ENCODE measurements around the gene DCAF8L2.

The DCAF8L2 gene

DNA sequence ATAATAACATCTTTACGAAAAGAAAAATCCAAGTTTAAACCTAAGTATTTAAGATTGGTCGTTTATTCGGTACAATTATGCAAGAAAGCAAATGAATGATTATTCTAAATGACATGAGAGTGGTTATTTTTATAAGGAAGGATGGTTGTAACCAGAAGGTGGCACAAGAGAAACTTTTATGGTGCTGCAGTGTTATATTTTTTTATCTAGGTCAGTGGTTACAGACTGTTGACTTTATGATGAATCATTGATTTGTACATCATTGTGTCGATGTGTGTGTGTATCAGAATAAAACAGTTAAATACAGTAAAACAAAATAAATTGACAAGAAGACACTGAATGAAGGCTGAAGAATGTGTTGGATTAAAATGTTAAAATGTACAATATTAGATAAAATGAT is 9.8 kb downstream of the DCAF8L2 start:
- TF ChIP-seq SUZ12 (IDR thresholded peaks at IDR 0.05) (no peak), CTBP1 (IDR thresholded peaks at IDR 0.05; ENCODE audit: borderline replicate concordance) (no peak), L3MBTL2 (conservative IDR thresholded peaks at IDR 0.05) (no peak), NFRKB (IDR thresholded peaks at IDR 0.05) (no peak), TARDBP (IDR thresholded peaks at IDR 0.05) (no peak), LEF1 (IDR thresholded peaks at IDR 0.05; ENCODE audit: borderline replicate concordance) (no peak)
- POLR2A ChIA-PET = no interaction called here
- DNase-seq (ENCODE audit: extremely low spot score) = no peak
- CTCF ChIA-PET = no interaction called here

DNA sequence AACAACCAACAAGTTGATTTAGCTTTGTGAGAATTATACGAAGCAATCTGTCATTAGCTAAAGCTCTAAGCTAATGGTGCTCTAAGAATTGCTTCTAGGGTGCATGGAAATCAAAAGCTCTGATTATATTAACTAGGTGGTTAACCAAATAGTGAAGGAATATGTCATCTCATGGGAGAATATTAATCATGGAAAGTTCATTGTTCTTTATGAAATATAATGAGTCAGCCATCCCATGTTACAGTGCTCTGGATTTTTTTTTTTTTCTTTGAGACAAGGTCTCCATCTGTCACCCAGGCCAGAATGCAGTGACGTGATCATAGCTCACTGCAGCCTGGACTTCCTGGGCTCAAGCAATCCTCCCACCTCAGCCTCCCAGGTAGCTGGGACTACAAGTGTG is 10.5 kb downstream of the DCAF8L2 start:
- POLR2A ChIA-PET = interaction anchor here (0.7 kb wide), 1 partner anchor 486 kb away, joined by 3 read pairs; no protein-coding TSS in a partner anchor
- CTCF ChIA-PET = no interaction called here
- DNase-seq (ENCODE audit: extremely low spot score) = no peak
- TF ChIP-seq SUZ12 (IDR thresholded peaks at IDR 0.05) = no peak

DNA sequence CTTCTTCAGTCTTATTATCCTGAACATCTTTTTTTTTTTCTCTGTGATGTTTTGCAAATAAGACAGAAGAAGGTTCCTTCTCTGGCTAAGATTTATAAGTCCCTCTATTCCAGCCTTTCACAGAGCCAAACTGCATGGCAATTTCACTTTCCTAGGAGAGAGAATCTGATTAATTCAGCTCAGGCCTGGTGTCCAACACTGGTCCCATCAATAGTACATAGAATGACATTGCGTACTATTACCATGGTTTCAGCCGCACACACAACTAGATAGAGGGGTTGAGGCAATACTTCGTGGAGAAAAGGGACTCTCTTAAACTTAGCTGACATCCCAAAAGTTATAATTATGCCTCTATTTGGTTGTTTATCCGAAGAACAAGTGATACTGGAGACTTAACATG is 18.5 kb downstream of the DCAF8L2 start:
- DNase-seq (ENCODE audit: extremely low spot score) = no peak
- TF ChIP-seq NFRKB (IDR thresholded peaks at IDR 0.05) = no peak
- ChIA-PET POLR2A (no interaction called here), CTCF (no interaction called here)

DNA sequence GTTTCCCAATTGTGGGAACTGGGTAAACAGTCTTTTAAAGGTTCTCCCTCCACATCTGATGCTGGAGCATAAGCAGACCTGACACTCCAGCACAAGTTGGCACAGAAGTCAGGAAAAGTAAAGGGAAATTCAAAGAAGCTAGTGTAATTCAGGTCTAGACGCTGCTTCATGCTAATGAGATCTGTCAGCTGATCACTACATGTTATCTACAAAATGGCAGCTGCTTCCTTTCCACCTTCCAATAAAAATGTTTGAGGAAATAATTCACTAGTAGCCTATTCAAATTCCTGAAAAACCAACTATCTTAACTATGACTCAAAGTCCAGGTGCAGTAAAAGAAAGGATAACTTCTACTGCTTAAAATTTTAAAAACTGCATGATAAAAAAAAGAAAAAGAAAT is 29.3 kb downstream of the DCAF8L2 start:
- POLR2A ChIA-PET = no interaction called here
- DNase-seq (ENCODE audit: extremely low spot score) = no peak
- TF ChIP-seq HDGF (IDR thresholded peaks at IDR 0.05; ENCODE audit: borderline replicate concordance) (no peak), FOXK2 (IDR thresholded peaks at IDR 0.05) (no peak), NFRKB (IDR thresholded peaks at IDR 0.05) (no peak), FOXA1 (IDR thresholded peaks at IDR 0.05) (no peak), SUZ12 (IDR thresholded peaks at IDR 0.05) (no peak), CTBP1 (IDR thresholded peaks at IDR 0.05; ENCODE audit: borderline replicate concordance) (no peak), ZNF384 (IDR thresholded peaks at IDR 0.05) (no peak), SP1 (IDR thresholded peaks at IDR 0.05) (no peak), TARDBP (IDR thresholded peaks at IDR 0.05) (no peak), FOXM1 (IDR thresholded peaks at IDR 0.05; ENCODE audit: borderline replicate concordance) (no peak), L3MBTL2 (conservative IDR thresholded peaks at IDR 0.05) (no peak), BHLHE40 (IDR thresholded peaks at IDR 0.05; ENCODE audit: borderline replicate concordance) (no peak), LEF1 (IDR thresholded peaks at IDR 0.05; ENCODE audit: borderline replicate concordance) (no peak)
- TF ChIP-seq, protein P1, sequence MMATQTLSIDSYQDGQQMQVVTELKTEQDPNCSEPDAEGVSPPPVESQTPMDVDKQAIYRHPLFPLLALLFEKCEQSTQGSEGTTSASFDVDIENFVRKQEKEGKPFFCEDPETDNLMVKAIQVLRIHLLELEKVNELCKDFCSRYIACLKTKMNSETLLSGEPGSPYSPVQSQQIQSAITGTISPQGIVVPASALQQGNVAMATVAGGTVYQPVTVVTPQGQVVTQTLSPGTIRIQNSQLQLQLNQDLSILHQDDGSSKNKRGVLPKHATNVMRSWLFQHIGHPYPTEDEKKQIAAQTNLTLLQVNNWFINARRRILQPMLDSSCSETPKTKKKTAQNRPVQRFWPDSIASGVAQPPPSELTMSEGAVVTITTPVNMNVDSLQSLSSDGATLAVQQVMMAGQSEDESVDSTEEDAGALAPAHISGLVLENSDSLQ (IDR thresholded peaks at IDR 0.05) = no peak
- CTCF ChIA-PET = interaction anchor here (0.9 to 1.4 kb wide), 2 partner anchors 16 to 63 kb away, joined by 4 to 6 read pairs; no protein-coding TSS in a partner anchor

DNA sequence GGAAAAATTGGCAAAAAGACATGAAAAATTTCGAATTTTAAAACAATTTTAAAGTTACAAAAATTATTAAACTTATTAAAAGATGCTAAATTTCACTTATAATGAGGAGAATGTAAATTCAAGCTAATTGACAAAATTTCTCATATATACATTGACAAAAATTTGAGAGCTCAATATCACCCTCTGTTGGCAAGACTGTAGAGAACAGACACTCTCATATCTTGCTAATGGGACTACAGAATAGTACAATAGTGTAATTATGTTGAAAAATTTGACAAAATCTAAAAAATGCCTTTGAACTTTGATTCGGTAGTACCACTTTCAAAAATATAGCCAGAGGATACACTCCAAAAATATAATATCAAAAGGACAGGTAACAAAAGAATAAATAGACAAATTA is 29.8 kb downstream of the DCAF8L2 start:
- DNase-seq (ENCODE audit: extremely low spot score) = no peak
- CTCF ChIA-PET = interaction anchor here (0.9 to 1.4 kb wide), 2 partner anchors 16 to 64 kb away, joined by 4 to 6 read pairs; no protein-coding TSS in a partner anchor
- TF ChIP-seq ARNT (IDR thresholded peaks at IDR 0.05) (no peak), NFRKB (IDR thresholded peaks at IDR 0.05) (no peak), SP1 (IDR thresholded peaks at IDR 0.05) (no peak), FOXM1 (IDR thresholded peaks at IDR 0.05; ENCODE audit: borderline replicate concordance) (no peak), ZNF384 (IDR thresholded peaks at IDR 0.05) (no peak), ELF4 (IDR thresholded peaks at IDR 0.05) (no peak), L3MBTL2 (conservative IDR thresholded peaks at IDR 0.05) (no peak), TARDBP (IDR thresholded peaks at IDR 0.05) (no peak), LEF1 (IDR thresholded peaks at IDR 0.05; ENCODE audit: borderline replicate concordance) (no peak), BHLHE40 (IDR thresholded peaks at IDR 0.05; ENCODE audit: borderline replicate concordance) (no peak), SUZ12 (IDR thresholded peaks at IDR 0.05) (no peak)
- TF ChIP-seq, protein P1 (IDR thresholded peaks at IDR 0.05) = no peak
- POLR2A ChIA-PET = no interaction called here

DNA sequence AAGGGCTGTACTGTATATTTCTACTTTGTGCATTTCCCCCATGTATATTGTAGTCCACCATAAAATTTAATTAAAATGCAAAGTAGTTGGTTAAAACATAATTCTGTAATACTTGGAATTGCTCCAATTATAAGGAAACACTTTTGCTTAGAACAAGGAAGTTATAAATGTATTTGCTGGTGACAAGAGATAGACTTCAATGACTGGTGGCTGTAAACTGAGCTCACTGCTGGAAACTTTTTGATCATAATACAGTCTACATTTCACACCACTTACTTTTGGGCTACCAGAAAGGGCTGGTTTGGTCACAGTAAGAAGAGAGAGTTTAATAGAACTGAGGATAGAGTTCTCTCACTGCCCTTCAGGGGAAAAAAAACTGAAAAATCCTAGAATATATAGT is 32.7 kb downstream of the DCAF8L2 start:
- no peak for TF ChIP-seq L3MBTL2 (conservative IDR thresholded peaks at IDR 0.05)
- no peak for TF ChIP-seq HDGF (IDR thresholded peaks at IDR 0.05; ENCODE audit: borderline replicate concordance)
- no peak for TF ChIP-seq ARNT (IDR thresholded peaks at IDR 0.05)
- TF ChIP-seq ELF4 (IDR thresholded peaks at IDR 0.05) = no peak
- TF ChIP-seq CTBP1 (IDR thresholded peaks at IDR 0.05; ENCODE audit: borderline replicate concordance) = no peak
- TF ChIP-seq SP1 (IDR thresholded peaks at IDR 0.05) = no peak
- TF ChIP-seq BHLHE40 (IDR thresholded peaks at IDR 0.05; ENCODE audit: borderline replicate concordance) = no peak
- no peak for TF ChIP-seq FOXM1 (IDR thresholded peaks at IDR 0.05; ENCODE audit: borderline replicate concordance)
- no peak for TF ChIP-seq SUZ12 (IDR thresholded peaks at IDR 0.05)
- no peak for TF ChIP-seq LEF1 (IDR thresholded peaks at IDR 0.05; ENCODE audit: borderline replicate concordance)
- TF ChIP-seq, protein P1 (IDR thresholded peaks at IDR 0.05) = no peak
- TF ChIP-seq FOXK2 (IDR thresholded peaks at IDR 0.05) = no peak
- no peak for TF ChIP-seq NFRKB (IDR thresholded peaks at IDR 0.05)
- no peak for TF ChIP-seq FOXA1 (IDR thresholded peaks at IDR 0.05)
- no peak for DNase-seq (ENCODE audit: extremely low spot score)
- POLR2A ChIA-PET = no interaction called here
- CTCF ChIA-PET = no interaction called here

DNA sequence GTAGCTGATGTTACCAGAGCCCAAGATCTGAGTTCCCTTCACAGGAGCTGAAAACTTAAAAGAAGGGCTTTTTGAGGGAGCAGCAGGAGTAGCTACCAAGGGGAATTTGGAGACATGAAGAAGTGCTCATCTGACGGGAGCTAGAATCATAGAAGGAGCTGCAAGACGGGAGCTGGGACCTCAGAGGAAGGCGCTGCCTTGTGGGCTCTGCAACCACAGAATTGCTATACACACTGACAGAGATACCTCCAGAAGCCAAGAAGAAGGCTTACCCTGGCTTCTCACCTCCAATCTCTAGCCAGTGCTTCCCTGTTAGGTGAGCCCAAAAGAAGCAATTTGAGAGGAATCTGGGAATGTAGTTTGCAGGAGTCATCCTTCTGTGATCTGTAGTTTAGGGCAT is 35.9 kb downstream of the DCAF8L2 start:
- DNase-seq (ENCODE audit: extremely low spot score) = no peak
- TF ChIP-seq, protein P1 (IDR thresholded peaks at IDR 0.05) = no peak
- no peak for TF ChIP-seq FOXK2 (IDR thresholded peaks at IDR 0.05)
- no peak for TF ChIP-seq ZNF384 (IDR thresholded peaks at IDR 0.05)
- no peak for TF ChIP-seq TARDBP (IDR thresholded peaks at IDR 0.05)
- TF ChIP-seq ELF4 (IDR thresholded peaks at IDR 0.05) = no peak
- TF ChIP-seq FOXM1 (IDR thresholded peaks at IDR 0.05; ENCODE audit: borderline replicate concordance) = no peak
- TF ChIP-seq LEF1 (IDR thresholded peaks at IDR 0.05; ENCODE audit: borderline replicate concordance) = no peak
- TF ChIP-seq SP1 (IDR thresholded peaks at IDR 0.05) = no peak
- no peak for TF ChIP-seq HDGF (IDR thresholded peaks at IDR 0.05; ENCODE audit: borderline replicate concordance)
- no peak for TF ChIP-seq NFRKB (IDR thresholded peaks at IDR 0.05)
- no peak for TF ChIP-seq FOXA1 (IDR thresholded peaks at IDR 0.05)
- ChIA-PET CTCF (no interaction called here), POLR2A (no interaction called here)

Measured in HEK293T (cell line).